ENCODE measurements around the gene IFNL2.

The IFNL2 gene

GRCh38 chr19:39299832-39300231, 31.6 kb downstream of the IFNL2 start:
- WGBS: 91% methylated on average over 9 of the region's 10 CpGs
- Histone ChIP-seq H3K9ac (ENCODE audit: low read depth, low read length) (no peak overlapping the region), H3K4me3 (ENCODE audit: low read length) (no peak overlapping the region)

GRCh38 chr19:39301021-39301420, 32.8 kb downstream of the IFNL2 start:
- Histone ChIP-seq H3K27ac (ENCODE audit: low read depth, low read length) (no peak overlapping the region), H3K9me3 (ENCODE audit: insufficient read depth, low read depth, low read length) (no peaks in the 10 kb centered on the region), H3K9ac (ENCODE audit: low read depth, low read length) (no peak overlapping the region), H3K36me3 (ENCODE audit: insufficient read depth, low read length) (no peaks in the 10 kb centered on the region), H3K27me3 (ENCODE audit: insufficient read depth, low read length) (peaks cover 18% of the 10 kb centered on the region), H3K4me3 (ENCODE audit: low read length) (no peak overlapping the region), H3K4me1 (ENCODE audit: insufficient read depth, low read length) (peaks cover 14% of the 10 kb centered on the region; the same call in 1 of the 2 replicates)
- 94% methylated on average over 3 of the region's 4 CpGs for WGBS

More at GRCh38 chr19:39299832-39300231, 31.6 kb downstream of the IFNL2 start:
- no peaks in the 10 kb centered on the region for H3K9me3 ChIP-seq (ENCODE audit: insufficient read depth, low read depth, low read length)
- H3K36me3 ChIP-seq (ENCODE audit: insufficient read depth, low read length): no peaks in the 10 kb centered on the region
- H3K27ac ChIP-seq (ENCODE audit: low read depth, low read length): no peak overlapping the region
- H3K27me3 ChIP-seq (ENCODE audit: insufficient read depth, low read length): peaks cover 6% of the 10 kb centered on the region; the same call in 1 of the 2 replicates
- H3K4me1 ChIP-seq (ENCODE audit: insufficient read depth, low read length): peaks cover 5% of the 10 kb centered on the region; the same call in 1 of the 2 replicates

- peaks cover 23% of the 10 kb centered on the region for H3K27me3 ChIP-seq (ENCODE audit: insufficient read depth, low read length)
- H3K27ac ChIP-seq (ENCODE audit: low read depth, low read length): no peak overlapping the region
- peaks cover 15% of the 10 kb centered on the region for H3K4me1 ChIP-seq (ENCODE audit: insufficient read depth, low read length)
- H3K9me3 ChIP-seq (ENCODE audit: insufficient read depth, low read depth, low read length): no peaks in the 10 kb centered on the region
- H3K4me3 ChIP-seq (ENCODE audit: low read length): no peak overlapping the region
- no peak overlapping the region for H3K9ac ChIP-seq (ENCODE audit: low read depth, low read length)
- WGBS: 100% methylated on average over 1 of the region's 3 CpGs
- H3K36me3 ChIP-seq (ENCODE audit: insufficient read depth, low read length): no peaks in the 10 kb centered on the region
Measured at GRCh38 chr19:39301562-39301961, 33.4 kb downstream of the IFNL2 start.

GRCh38 chr19:39303373-39304184, 35.4 kb downstream of the IFNL2 start:
- 59% methylated on average over 10 of the region's 10 CpGs for WGBS
- Histone ChIP-seq H3K9ac (ENCODE audit: low read depth, low read length) (no peak overlapping the region), H3K4me1 (ENCODE audit: insufficient read depth, low read length) (peaks cover 18% of the 10 kb centered on the region), H3K9me3 (ENCODE audit: insufficient read depth, low read depth, low read length) (no peaks in the 10 kb centered on the region), H3K27ac (ENCODE audit: low read depth, low read length) (no peak overlapping the region), H3K36me3 (ENCODE audit: insufficient read depth, low read length) (no peaks in the 10 kb centered on the region), H3K4me3 (ENCODE audit: low read length) (no peak overlapping the region), H3K27me3 (ENCODE audit: insufficient read depth, low read length) (peaks cover 41% of the 10 kb centered on the region)

GRCh38 chr19:39304185-39304513, 36.0 kb downstream of the IFNL2 start:
- H3K9me3 ChIP-seq (ENCODE audit: insufficient read depth, low read depth, low read length): no peaks in the 10 kb centered on the region
- H3K27ac ChIP-seq (ENCODE audit: low read depth, low read length): no peak overlapping the region
- peaks cover 18% of the 10 kb centered on the region for H3K4me1 ChIP-seq (ENCODE audit: insufficient read depth, low read length)
- H3K9ac ChIP-seq (ENCODE audit: low read depth, low read length): no peak overlapping the region
- peaks cover 42% of the 10 kb centered on the region for H3K27me3 ChIP-seq (ENCODE audit: insufficient read depth, low read length)
- no peaks in the 10 kb centered on the region for H3K36me3 ChIP-seq (ENCODE audit: insufficient read depth, low read length)
- no peak overlapping the region for H3K4me3 ChIP-seq (ENCODE audit: low read length)

GRCh38 chr19:39304701-39305571, 36.7 kb downstream of the IFNL2 start:
- no peak overlapping the region for H3K9ac ChIP-seq (ENCODE audit: low read depth, low read length)
- peaks cover 18% of the 10 kb centered on the region for H3K4me1 ChIP-seq (ENCODE audit: insufficient read depth, low read length)
- H3K4me3 ChIP-seq (ENCODE audit: low read length): no peak overlapping the region; the same call in 1 of the 2 replicates
- H3K27ac ChIP-seq (ENCODE audit: low read depth, low read length): no peak overlapping the region
- H3K36me3 ChIP-seq (ENCODE audit: insufficient read depth, low read length): no peaks in the 10 kb centered on the region
- H3K9me3 ChIP-seq (ENCODE audit: insufficient read depth, low read depth, low read length): no peaks in the 10 kb centered on the region
- peaks cover 42% of the 10 kb centered on the region for H3K27me3 ChIP-seq (ENCODE audit: insufficient read depth, low read length)
- WGBS: 42% methylated on average over 6 of the region's 6 CpGs

GRCh38 chr19:39306075-39306474, 37.9 kb downstream of the IFNL2 start:
- H3K27ac ChIP-seq (ENCODE audit: low read depth, low read length): no peak overlapping the region
- H3K4me3 ChIP-seq (ENCODE audit: low read length): no peak overlapping the region
- H3K27me3 ChIP-seq (ENCODE audit: insufficient read depth, low read length): peaks cover 42% of the 10 kb centered on the region
- H3K4me1 ChIP-seq (ENCODE audit: insufficient read depth, low read length): peaks cover 20% of the 10 kb centered on the region
- H3K9ac ChIP-seq (ENCODE audit: low read depth, low read length): no peak overlapping the region
- H3K36me3 ChIP-seq (ENCODE audit: insufficient read depth, low read length): no peaks in the 10 kb centered on the region
- H3K9me3 ChIP-seq (ENCODE audit: insufficient read depth, low read depth, low read length): no peaks in the 10 kb centered on the region

GRCh38 chr19:39307046-39307821, 39.0 kb downstream of the IFNL2 start:
- peak overlapping the region; percentile 68 for H3K4me3 ChIP-seq (ENCODE audit: low read length)
- H3K27me3 ChIP-seq (ENCODE audit: insufficient read depth, low read length): peaks cover 42% of the 10 kb centered on the region
- 2% methylated on average over 71 of the region's 71 CpGs for WGBS
- H3K4me1 ChIP-seq (ENCODE audit: insufficient read depth, low read length): peaks cover 23% of the 10 kb centered on the region
- no peaks in the 10 kb centered on the region for H3K9me3 ChIP-seq (ENCODE audit: insufficient read depth, low read depth, low read length)
- H3K9ac ChIP-seq (ENCODE audit: low read depth, low read length): peak overlapping the region; percentile 33; the same call in 1 of the 2 replicates
- H3K27ac ChIP-seq (ENCODE audit: low read depth, low read length): no peak overlapping the region
- H3K36me3 ChIP-seq (ENCODE audit: insufficient read depth, low read length): no peaks in the 10 kb centered on the region

GRCh38 chr19:39307822-39308530, 39.8 kb downstream of the IFNL2 start:
- Histone ChIP-seq H3K9me3 (ENCODE audit: insufficient read depth, low read depth, low read length) (no peaks in the 10 kb centered on the region), H3K27ac (ENCODE audit: low read depth, low read length) (no peak overlapping the region), H3K27me3 (ENCODE audit: insufficient read depth, low read length) (peaks cover 42% of the 10 kb centered on the region), H3K4me3 (ENCODE audit: low read length) (peak overlapping the region; percentile 68), H3K9ac (ENCODE audit: low read depth, low read length) (peak overlapping the region; percentile 26; the same call in 1 of the 2 replicates), H3K36me3 (ENCODE audit: insufficient read depth, low read length) (no peaks in the 10 kb centered on the region), H3K4me1 (ENCODE audit: insufficient read depth, low read length) (peaks cover 23% of the 10 kb centered on the region)
- 7% methylated on average over 82 of the region's 82 CpGs for WGBS

- Histone ChIP-seq H3K9ac (ENCODE audit: low read depth, low read length) (no peak overlapping the region), H3K4me3 (ENCODE audit: low read length) (peak overlapping the region; percentile 68), H3K9me3 (ENCODE audit: insufficient read depth, low read depth, low read length) (no peaks in the 10 kb centered on the region), H3K4me1 (ENCODE audit: insufficient read depth, low read length) (peaks cover 20% of the 10 kb centered on the region), H3K36me3 (ENCODE audit: insufficient read depth, low read length) (0 out of 2 replicates have a peak, but pooled peaks cover 4% of the 10 kb centered on the region), H3K27ac (ENCODE audit: low read depth, low read length) (no peak overlapping the region), H3K27me3 (ENCODE audit: insufficient read depth, low read length) (peaks cover 42% of the 10 kb centered on the region)
- 38% methylated on average over 18 of the region's 18 CpGs for WGBS
Measured at GRCh38 chr19:39308531-39309304, 40.5 kb downstream of the IFNL2 start.
